PFSK-1 (cell line): ENCODE measurements around the gene NTM.

Experiments used
- FOXP2 ChIP-seq: optimal IDR thresholded peaks from 2 replicates; pipeline ENCODE3; 2011; ENCODE audit warnings: borderline replicate concordance, control low read depth, inconsistent platforms; ENCODE audit not compliant: insufficient read depth; ENCODE audit errors: extremely low read length, extremely low read depth
- POLR2AphosphoS5 ChIP-seq: IDR thresholded peaks from 2 replicates; pipeline ENCODE4 v1.6.1; 2012; ENCODE audit warnings: low read depth, mild to moderate bottlenecking, control low read depth, low read length, moderate library complexity
- REST ChIP-seq, 2 experiments: IDR thresholded peaks; 2 replicates each; pipeline versions ENCODE4 v1.6.1 to v1.8.0; 2011 to 2012; ENCODE audit warnings: low read depth in 2 of 2, low read length in 2 of 2, control low read depth in 1 of 2, inconsistent platforms in 1 of 2, mild to moderate bottlenecking in 1 of 2, moderate library complexity in 1 of 2; ENCODE audit not compliant: insufficient read depth in 1 of 2
- SIN3A ChIP-seq: IDR thresholded peaks from 2 replicates; pipeline ENCODE4 v1.6.1; 2012; ENCODE audit warnings: mild to moderate bottlenecking, low read length, moderate library complexity, borderline replicate concordance; ENCODE audit not compliant: insufficient read depth

GRCh38 chr11:131662317-131662972 lies 292.0 kb downstream of the NTM start:
- no peak for TF ChIP-seq FOXP2
- TF ChIP-seq POLR2AphosphoS5, result no peak
- TF ChIP-seq REST (IDR thresholded peaks at IDR 0.05; ENCODE audit: insufficient read depth in 1 of 2, low read depth in 2 of 2, low read length in 2 of 2), result no peak
- no peak for TF ChIP-seq SIN3A
